T-helper 1 cell treated with Interleukin-12 subunit alpha and Interleukin-12 subunit beta and Interleukin-4 antibody, amounts not matched to agents 30 μg/mL and 1 μg/mL, for 36 hours (primary cell): ENCODE data around the gene METTL18.
A peak's percentile ranks its signal among the peaks of the same experiment; 100 is the strongest.

ENCODE experiments used
- H3K27ac Mint-ChIP-seq: one replicate; pipeline ENCODE4 v1.8.0; 2021; ENCODE audit warnings: mild to moderate bottlenecking, mixed read lengths
- H3K27me3 Mint-ChIP-seq: one replicate; pipeline ENCODE4 v1.8.0; 2021; ENCODE audit warnings: low read depth, mixed read lengths
- H3K36me3 Mint-ChIP-seq: one replicate; pipeline ENCODE4 v1.8.0; 2021; ENCODE audit warnings: low read depth, mixed read lengths
- H3K4me1 Mint-ChIP-seq: one replicate; pipeline ENCODE4 v1.8.0; 2021; ENCODE audit warnings: low read depth, mixed read lengths
- H3K4me3 Mint-ChIP-seq: one replicate; pipeline ENCODE4 v1.8.0; 2021; ENCODE audit warnings: mild to moderate bottlenecking, moderate library complexity, mixed read lengths
- H3K9me3 Mint-ChIP-seq: one replicate; pipeline ENCODE4 v1.8.0; 2021; ENCODE audit warnings: mixed read lengths

The METTL18 gene

DNA sequence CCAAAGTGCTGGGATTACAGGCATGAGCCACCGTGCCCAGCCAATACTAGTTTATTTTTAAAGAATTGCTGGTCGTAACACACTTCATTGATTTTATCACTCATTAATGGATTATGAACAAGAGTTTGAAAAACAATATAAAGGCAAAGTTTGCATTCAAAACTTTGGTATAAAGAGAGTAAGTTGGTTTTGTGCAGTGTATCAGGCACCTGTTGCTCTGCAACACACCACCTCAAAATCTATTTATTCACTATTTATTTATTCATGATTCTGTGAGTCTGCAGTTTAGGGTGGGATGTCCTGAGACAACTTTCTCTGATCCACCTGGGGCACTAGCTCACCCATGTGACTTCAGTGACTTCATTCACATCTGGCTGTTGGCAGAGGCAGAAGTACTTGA lies 10.2 kb upstream of the METTL18 start:
- peaks cover 12% of the 10 kb centered on the region for H3K4me1 Mint-ChIP-seq
- H3K9me3 Mint-ChIP-seq = no peaks in the 10 kb centered on the region
- H3K4me3 Mint-ChIP-seq = no peak overlapping the region
- peaks cover 28% of the 10 kb centered on the region for H3K36me3 Mint-ChIP-seq
- no peak overlapping the region for H3K27ac Mint-ChIP-seq
- no peaks in the 10 kb centered on the region for H3K27me3 Mint-ChIP-seq

DNA sequence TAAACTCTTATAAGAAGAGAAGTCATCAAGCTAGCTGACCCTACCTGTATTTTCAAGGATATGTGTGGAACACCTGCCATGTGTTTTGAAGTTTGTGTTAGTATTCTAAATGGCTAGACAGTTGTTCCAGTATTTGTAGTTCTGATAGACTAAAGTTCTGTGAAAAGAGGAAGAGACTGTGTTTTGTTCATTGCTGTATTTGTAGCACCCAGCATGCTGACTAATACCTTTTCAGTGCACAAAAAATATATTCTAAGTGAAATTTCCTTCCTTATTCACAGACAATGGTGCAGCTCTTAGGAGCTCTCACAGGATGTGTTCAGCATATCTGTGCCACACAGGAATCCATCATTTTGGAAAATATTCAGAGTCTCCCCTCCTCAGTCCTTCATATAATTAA lies 8.2 kb upstream of the METTL18 start:
- Mint-ChIP-seq H3K36me3 (peaks cover 27% of the 10 kb centered on the region), H3K27ac (no peak overlapping the region), H3K4me1 (peaks cover 18% of the 10 kb centered on the region)

DNA sequence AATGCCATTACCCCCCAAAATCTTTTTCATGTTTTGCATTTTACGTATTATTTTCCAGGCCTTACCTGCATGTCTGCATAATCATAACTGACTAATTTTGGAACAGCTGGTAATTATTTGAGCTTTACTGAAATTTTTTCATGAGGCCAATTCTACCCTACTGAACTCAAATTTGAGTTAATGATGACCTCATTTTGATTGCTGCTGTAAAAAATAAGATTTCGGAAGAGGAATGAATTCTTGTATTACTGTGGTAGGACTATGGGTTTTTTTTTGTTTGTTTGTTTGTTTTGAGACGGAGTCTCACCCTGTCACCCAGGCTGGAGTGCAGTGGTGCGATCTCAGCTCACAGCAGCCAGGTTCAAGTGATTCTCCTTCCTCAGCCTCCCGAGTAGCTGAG lies 2.6 kb upstream of the METTL18 start:
- Mint-ChIP-seq H3K4me1 (peaks cover 39% of the 10 kb centered on the region), H3K36me3 (peaks cover 17% of the 10 kb centered on the region), H3K4me3 (no peak overlapping the region), H3K27ac (no peak overlapping the region), H3K9me3 (no peaks in the 10 kb centered on the region), H3K27me3 (no peaks in the 10 kb centered on the region)

More for the DNA sequence above, 8.2 kb upstream of the METTL18 start:
- no peak overlapping the region for H3K4me3 Mint-ChIP-seq
- no peaks in the 10 kb centered on the region for H3K27me3 Mint-ChIP-seq
- H3K9me3 Mint-ChIP-seq = no peaks in the 10 kb centered on the region

DNA sequence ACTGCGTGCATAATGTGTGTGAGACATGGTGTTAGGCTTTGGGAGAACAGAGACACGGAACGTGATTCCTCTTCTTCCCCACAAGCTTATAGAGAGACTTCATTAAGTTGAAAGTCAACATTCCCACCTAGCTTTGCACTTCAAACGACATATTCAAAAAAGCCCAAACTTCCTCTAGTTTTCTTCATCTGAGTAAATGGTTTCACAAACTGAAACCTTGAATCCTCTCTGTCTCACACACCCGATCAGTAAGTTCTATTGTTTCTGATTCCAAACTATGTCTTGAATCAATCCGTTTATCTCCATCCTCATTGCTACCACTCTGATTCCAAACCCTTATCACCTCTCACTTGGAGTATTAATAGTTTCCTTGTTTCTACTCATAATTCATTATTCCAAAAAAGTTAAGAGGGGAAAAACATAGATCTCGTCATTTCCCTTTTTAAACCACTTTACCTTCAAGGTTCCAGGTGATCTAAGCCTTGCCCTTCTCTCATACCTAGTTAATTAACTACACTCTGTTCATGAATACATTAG lies 1.6 kb upstream of the METTL18 start:
- Mint-ChIP-seq H3K9me3 (no peaks in the 10 kb centered on the region), H3K4me1 (peaks cover 48% of the 10 kb centered on the region), H3K36me3 (peaks cover 25% of the 10 kb centered on the region), H3K27ac (peak overlapping the region; percentile 62), H3K4me3 (peak overlapping the region; percentile 87), H3K27me3 (no peaks in the 10 kb centered on the region)

DNA sequence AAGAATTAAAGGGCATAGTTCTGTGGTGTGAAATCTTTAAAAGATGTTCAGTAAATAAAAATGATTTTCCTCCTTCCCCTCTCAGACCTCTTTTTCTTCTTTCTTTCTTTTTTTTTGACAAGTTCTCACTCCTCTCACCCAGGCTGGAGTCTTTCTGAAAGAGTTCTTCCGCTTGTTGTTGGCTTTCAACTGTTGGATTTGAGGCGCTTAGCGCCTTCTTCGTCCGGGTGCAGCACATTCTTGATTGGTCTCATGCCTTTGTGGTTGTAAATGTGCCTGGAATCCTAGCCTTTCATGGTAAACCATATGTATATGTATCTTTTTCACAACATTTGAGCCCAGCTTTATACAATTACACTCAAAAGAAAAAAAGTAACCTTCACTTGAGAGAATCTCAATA lies 980 bp upstream of the METTL18 start:
- H3K4me1 Mint-ChIP-seq = peaks cover 50% of the 10 kb centered on the region
- no peaks in the 10 kb centered on the region for H3K27me3 Mint-ChIP-seq
- peak overlapping the region; percentile 85 for H3K27ac Mint-ChIP-seq
- peaks cover 26% of the 10 kb centered on the region for H3K36me3 Mint-ChIP-seq
- peak overlapping the region; percentile 87 for H3K4me3 Mint-ChIP-seq
- no peaks in the 10 kb centered on the region for H3K9me3 Mint-ChIP-seq

DNA sequence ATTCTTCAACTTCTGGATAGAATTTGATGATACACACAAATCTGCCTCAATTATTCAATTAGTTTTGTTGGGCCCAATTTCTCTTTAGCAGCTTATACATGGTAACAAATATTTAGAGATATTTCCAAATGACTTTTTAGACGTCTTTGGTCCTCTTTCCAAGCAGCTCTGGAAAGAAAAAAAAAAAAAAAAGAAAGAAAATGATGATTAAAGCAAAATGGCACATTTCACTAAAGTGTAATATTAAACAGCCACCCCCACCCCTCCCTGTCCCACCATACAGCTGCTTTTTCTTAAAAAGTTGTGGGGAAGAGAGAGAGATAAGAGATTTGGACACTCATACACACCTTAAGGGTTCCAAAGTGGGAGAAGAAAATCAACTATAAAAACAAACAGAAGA lies 977 bp downstream of the METTL18 start:
- Mint-ChIP-seq H3K4me1 (peaks cover 42% of the 10 kb centered on the region), H3K27me3 (peaks cover 4% of the 10 kb centered on the region), H3K9me3 (no peaks in the 10 kb centered on the region), H3K27ac (peak overlapping the region; percentile 85), H3K36me3 (peaks cover 24% of the 10 kb centered on the region), H3K4me3 (peak overlapping the region; percentile 87)

DNA sequence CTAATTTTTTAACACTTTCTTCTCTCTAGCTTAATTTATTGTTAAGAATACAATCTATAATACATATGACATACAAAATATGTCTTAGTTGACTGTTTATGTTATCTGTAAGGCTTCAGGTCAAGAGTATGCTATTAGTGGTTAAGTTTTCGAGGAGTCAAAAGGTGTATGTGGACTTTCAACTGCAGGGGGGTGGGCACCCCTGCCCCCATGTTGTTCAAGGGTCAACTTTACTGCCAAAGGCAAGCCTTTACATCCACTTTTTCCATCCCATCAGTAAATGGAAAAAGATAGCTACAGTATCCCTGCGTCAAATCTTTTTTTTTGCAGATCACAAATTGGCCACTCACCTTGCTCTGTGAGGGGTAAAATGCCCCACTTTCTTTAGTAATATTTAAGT lies 6.3 kb downstream of the METTL18 start:
- Mint-ChIP-seq H3K27ac (no peak overlapping the region), H3K4me1 (peaks cover 18% of the 10 kb centered on the region), H3K27me3 (peaks cover 48% of the 10 kb centered on the region), H3K36me3 (peaks cover 16% of the 10 kb centered on the region), H3K4me3 (no peak overlapping the region), H3K9me3 (no peaks in the 10 kb centered on the region)

DNA sequence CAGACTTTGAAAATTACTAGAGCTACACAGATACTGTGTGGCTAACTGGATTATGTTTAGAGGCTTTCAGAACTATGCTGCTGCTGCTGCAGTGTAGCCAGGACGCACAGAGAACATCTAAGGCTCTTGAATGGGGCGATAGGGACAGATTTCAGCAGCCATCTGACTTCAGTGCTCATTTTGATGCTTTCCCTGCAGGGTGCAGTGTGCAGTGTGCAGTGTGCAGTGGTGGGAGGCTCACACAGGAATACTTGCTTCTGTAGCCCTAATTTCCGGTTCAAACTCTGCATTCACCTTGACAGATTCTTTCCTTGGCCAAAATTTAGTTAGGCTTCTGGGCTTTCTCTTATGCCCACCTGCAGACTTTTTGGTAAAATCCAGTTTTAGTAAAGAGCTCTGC lies 7.7 kb downstream of the METTL18 start:
- H3K27me3 Mint-ChIP-seq = peaks cover 60% of the 10 kb centered on the region

DNA sequence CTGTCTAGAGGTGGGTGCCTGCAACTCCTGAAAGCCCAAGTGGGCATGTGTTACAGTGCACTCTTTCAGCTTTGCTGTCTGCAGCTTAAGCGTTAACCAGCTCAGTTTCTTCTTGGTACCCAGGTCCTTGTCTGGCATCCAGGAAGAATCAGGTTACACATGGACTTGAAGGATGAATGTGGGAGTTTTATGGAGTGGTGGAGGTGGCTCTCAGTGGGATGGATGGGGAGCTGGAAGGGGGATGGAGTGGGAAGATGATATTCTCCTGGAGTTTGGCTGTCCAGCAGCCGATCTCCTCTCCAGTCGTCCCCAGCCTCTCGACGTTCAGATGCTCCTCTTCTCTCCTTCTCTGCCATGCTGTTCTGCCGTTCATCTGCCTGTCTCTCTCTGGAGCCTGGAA lies 9.4 kb downstream of the METTL18 start:
- no peaks in the 10 kb centered on the region for H3K9me3 Mint-ChIP-seq
- no peaks in the 10 kb centered on the region for H3K36me3 Mint-ChIP-seq
- H3K27ac Mint-ChIP-seq = no peak overlapping the region
- peaks cover 61% of the 10 kb centered on the region for H3K27me3 Mint-ChIP-seq
- H3K4me1 Mint-ChIP-seq = no peaks in the 10 kb centered on the region
- no peak overlapping the region for H3K4me3 Mint-ChIP-seq

More for the DNA sequence above, 7.7 kb downstream of the METTL18 start:
- H3K27ac Mint-ChIP-seq = no peak overlapping the region
- H3K4me1 Mint-ChIP-seq = peaks cover 8% of the 10 kb centered on the region
- H3K4me3 Mint-ChIP-seq = no peak overlapping the region
- H3K9me3 Mint-ChIP-seq = no peaks in the 10 kb centered on the region
- peaks cover 7% of the 10 kb centered on the region for H3K36me3 Mint-ChIP-seq

DNA sequence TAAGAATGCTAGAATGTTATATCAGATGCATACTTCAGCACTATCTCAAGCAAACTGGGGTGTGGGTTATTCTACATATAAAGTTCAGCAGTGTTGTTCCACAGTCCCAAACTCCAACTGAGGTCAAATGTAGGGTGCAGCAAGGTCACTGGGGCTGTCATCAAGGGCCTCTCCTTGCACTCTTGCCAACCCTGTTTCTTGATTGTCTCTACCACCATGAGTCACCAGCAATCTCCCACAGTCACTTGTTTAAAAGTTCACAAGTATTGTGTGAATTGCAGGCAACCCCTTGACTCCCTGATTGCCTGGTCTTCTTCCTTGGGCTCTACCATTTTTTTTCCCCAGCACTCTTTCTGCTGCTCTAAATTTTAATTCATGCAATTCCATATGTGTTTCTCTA lies 10.6 kb downstream of the METTL18 start:
- peaks cover 60% of the 10 kb centered on the region for H3K27me3 Mint-ChIP-seq
- no peak overlapping the region for H3K4me3 Mint-ChIP-seq
- H3K4me1 Mint-ChIP-seq = no peaks in the 10 kb centered on the region
- H3K9me3 Mint-ChIP-seq = no peaks in the 10 kb centered on the region
- no peaks in the 10 kb centered on the region for H3K36me3 Mint-ChIP-seq
- no peak overlapping the region for H3K27ac Mint-ChIP-seq

DNA sequence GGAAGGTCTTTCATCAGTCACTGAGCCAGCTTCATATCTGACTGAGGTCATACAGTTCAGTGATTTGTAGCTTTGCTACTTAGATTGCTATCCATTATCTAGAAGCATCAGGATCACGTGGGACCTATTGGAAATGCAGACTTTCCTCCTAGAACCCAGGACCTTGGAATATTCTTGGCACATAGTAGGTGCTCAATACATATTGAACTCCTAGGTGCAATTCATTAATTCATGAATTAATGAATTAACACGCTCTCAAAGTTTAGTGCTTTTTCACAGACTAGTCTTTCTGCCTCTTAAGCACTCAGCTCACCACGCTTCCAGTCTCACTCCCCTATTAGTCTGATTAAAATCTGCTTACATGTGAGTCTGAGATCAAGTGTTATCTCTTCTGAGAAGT lies 12.1 kb downstream of the METTL18 start:
- no peaks in the 10 kb centered on the region for H3K9me3 Mint-ChIP-seq
- H3K36me3 Mint-ChIP-seq = no peaks in the 10 kb centered on the region
- H3K4me3 Mint-ChIP-seq = no peak overlapping the region
- H3K27me3 Mint-ChIP-seq = peaks cover 48% of the 10 kb centered on the region
- no peaks in the 10 kb centered on the region for H3K4me1 Mint-ChIP-seq
- H3K27ac Mint-ChIP-seq = no peak overlapping the region

DNA sequence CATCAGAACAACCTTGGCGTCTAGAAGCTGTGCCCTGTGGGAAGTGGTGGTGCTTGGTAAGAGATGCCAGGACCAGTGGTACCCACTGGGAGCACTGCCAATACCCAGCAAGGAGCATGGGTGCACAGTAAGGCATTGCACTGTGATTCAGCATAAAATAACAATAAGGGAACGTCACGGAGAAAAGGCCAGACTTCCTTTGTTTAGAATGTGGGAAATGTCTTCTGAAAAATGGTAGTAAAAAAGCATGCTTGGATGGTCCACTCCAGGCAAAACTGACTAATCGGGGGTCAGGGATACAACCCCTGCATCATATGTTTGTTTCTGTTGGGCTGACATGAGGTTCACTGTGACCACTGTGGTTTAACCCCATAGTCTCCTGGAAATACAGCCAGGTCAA lies 14.7 kb downstream of the METTL18 start:
- H3K4me3 Mint-ChIP-seq = no peak overlapping the region
- no peaks in the 10 kb centered on the region for H3K4me1 Mint-ChIP-seq
- no peaks in the 10 kb centered on the region for H3K36me3 Mint-ChIP-seq
- no peak overlapping the region for H3K27ac Mint-ChIP-seq
- peaks cover 25% of the 10 kb centered on the region for H3K27me3 Mint-ChIP-seq
- H3K9me3 Mint-ChIP-seq = no peaks in the 10 kb centered on the region

DNA sequence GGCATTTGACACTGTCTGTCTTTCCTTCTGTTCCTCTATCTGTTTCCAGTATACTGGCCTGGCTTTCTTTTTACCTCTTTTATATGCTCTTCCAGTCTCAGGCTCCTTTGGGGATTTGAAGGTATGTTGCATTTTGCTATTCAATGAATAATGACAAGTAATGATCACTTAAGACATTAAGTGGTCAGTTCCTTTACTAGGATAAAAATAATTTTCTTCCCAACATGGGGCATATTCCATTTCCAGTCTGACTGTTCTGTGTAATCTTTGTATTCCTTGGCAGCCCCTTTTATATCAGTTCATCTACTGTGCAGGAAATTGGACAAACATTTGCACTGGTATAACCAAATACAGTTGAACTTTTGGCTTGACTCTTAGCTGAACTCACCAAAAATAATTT lies 15.6 kb downstream of the METTL18 start:
- Mint-ChIP-seq H3K27me3 (peaks cover 17% of the 10 kb centered on the region), H3K4me3 (no peak overlapping the region), H3K4me1 (no peaks in the 10 kb centered on the region), H3K36me3 (no peaks in the 10 kb centered on the region), H3K27ac (no peak overlapping the region), H3K9me3 (no peaks in the 10 kb centered on the region)

DNA sequence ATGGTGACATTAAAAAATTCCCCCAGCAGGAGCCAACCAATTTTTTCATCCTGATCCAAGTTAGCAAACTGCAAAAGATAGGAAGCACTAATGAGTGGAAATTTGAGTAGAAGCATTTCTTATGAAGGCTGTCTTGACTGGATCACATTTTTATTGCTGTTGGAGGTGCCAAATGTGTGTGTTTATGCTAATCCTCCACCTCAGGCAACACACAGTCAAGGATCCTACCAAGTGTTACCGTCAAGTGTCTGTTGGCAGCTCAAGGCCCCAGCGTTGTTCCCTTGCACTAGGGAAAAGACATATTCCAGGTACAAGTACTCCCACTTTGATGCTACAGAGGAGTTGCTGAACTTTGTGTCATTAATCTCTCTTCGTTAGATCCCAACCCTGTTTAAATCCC lies 18.3 kb downstream of the METTL18 start:
- Mint-ChIP-seq H3K4me1 (no peaks in the 10 kb centered on the region), H3K36me3 (no peaks in the 10 kb centered on the region), H3K4me3 (no peak overlapping the region), H3K27me3 (peaks cover 10% of the 10 kb centered on the region), H3K27ac (no peak overlapping the region), H3K9me3 (no peaks in the 10 kb centered on the region)

DNA sequence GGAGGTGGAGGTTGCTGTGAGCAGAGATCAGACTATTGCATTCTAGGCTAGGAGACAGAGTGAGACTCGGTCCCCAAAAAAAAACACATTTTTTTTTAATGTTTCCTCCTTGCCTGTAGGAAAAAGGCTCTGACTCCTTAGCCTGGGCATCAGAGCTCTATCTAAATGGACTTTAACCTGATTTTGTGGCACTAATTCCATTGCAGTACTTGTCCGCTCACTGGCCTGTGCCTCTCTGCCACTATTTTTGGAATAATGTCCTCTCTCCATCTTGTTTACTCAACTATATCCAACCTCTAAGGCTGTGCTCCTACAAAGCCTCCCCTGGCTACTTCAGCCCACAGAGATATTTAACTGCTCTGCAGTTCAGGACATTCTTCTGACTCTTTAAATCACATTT lies 26.5 kb downstream of the METTL18 start:
- H3K36me3 Mint-ChIP-seq = no peaks in the 10 kb centered on the region
- H3K4me3 Mint-ChIP-seq = no peak overlapping the region
- H3K9me3 Mint-ChIP-seq = no peaks in the 10 kb centered on the region
- H3K4me1 Mint-ChIP-seq = no peaks in the 10 kb centered on the region
- H3K27me3 Mint-ChIP-seq = peaks cover 6% of the 10 kb centered on the region
- H3K27ac Mint-ChIP-seq = no peak overlapping the region
